Psoas muscle (tissue), 8 donors: Measurements from ENCODE around the gene SULT1A4. TPM values are rescaled to one million over a fixed set of nuclear protein-coding genes. Genes with fewer than 3 reads are reported as not detected.
A peak's percentile ranks its signal among the peaks of the same experiment; 100 is the strongest.
"Not testable (repeated sequence)": the region's sequence is repeated elsewhere in the genome, so short reads cannot be mapped to it uniquely, and the experiment has no call there.

Source experiments
- ATAC-seq, 4 donors: fragments of 200-7000 bp; cut with Tn5 transposase; one replicate each; pipeline ENCODE4 v1.9.1; 2020; ENCODE audit warnings: moderate library complexity in 3 of 4, mild to moderate bottlenecking in 2 of 4
- DNase-seq, 2 donors: peaks; one replicate each; pipeline ENCODE4 v3.0.0-alpha.2; 2020
- H3K27ac ChIP-seq: fragments of 200-600 bp; one replicate; pipeline ENCODE4 v1.8.0; 2022
- H3K27me3 ChIP-seq, 3 donors: fragments of 200-600 bp in 1 of 3; one replicate each; pipeline versions ENCODE4 v1.6.1 to v1.8.0; 2013 to 2022; ENCODE audit warnings: low read length in 2 of 3, mild to moderate bottlenecking in 2 of 3, moderate library complexity in 1 of 3; ENCODE audit not compliant: insufficient read depth in 3 of 3
- H3K36me3 ChIP-seq, 2 donors: fragments of 200-600 bp in 1 of 2; one replicate each; pipeline versions ENCODE4 v1.6.1 to v1.8.0; 2013 to 2022; ENCODE audit warnings: low read depth in 1 of 2, mild to moderate bottlenecking in 1 of 2, moderate library complexity in 1 of 2; ENCODE audit not compliant: insufficient read depth in 1 of 2
- H3K4me1 ChIP-seq: fragments of 200-600 bp; one replicate; pipeline ENCODE4 v1.8.0; 2022
- H3K4me3 ChIP-seq: fragments of 200-600 bp; one replicate; pipeline ENCODE4 v1.8.0; 2022; ENCODE audit warnings: mild to moderate bottlenecking
- H3K9me3 ChIP-seq: fragments of 200-600 bp; one replicate; pipeline ENCODE4 v1.8.0; 2022
- WGBS, 3 donors: extraction: QIAGEN DNeasy Blood & Tissue Kit; methylation state at CpG; one replicate each; pipeline versions ENCODE4 v1.1.6 to v1.1.7; 2013; 5-methylcytosine and 5-hydroxymethylcytosine counted together
- intact Hi-C, 2 donors: fragments of 100-400 bp; cut with DNase I; formaldehyde crosslinking; loops; one replicate each; pipeline versions ENCODE4 v1.11.0 to v1.14.2; 2022
- polyA plus RNA-seq, 3 donors: library from polyadenylated mRNA; stranded (reverse); fragments of 200-250 nt; gene quantifications; one replicate each; pipeline ENCODE4 v1.2.3, GENCODE V29; 2013
- total RNA-seq, 4 donors: library from RNA; stranded (reverse); fragmentation: NEBNext Ultra II Directional in 2 of 4; extraction: Animal tissue kit (Norgen Biotek cat#: 25700) in 2 of 4; gene quantifications; one replicate each; pipeline versions ENCODE4 v1.2.1 to v1.2.4, GENCODE V29; 2021 to 2023
- donor health status: healthy with polysubstance abuse.
- donor health status: DM: no; HTN: no; CAD: no; lungs with moderate emphysema.
- donor health status: Bipolar disorder and iron deficiency.
- donor health status: healthy.
- donor health status: DM: yes; HTN: yes; CAD: no.
- donor health status: DM: no; HTN: no; CAD: no.
- donor health status: DM: no; HTN: no; CAD: no.
- donor health status: DM: yes; HTN: yes; CAD: no.

SULT1A4 gene
- total and polyA plus RNA-seq, 7 donors, result 2.1 to 9.1 (median 7.1) TPM; not detected in 1

DNA sequence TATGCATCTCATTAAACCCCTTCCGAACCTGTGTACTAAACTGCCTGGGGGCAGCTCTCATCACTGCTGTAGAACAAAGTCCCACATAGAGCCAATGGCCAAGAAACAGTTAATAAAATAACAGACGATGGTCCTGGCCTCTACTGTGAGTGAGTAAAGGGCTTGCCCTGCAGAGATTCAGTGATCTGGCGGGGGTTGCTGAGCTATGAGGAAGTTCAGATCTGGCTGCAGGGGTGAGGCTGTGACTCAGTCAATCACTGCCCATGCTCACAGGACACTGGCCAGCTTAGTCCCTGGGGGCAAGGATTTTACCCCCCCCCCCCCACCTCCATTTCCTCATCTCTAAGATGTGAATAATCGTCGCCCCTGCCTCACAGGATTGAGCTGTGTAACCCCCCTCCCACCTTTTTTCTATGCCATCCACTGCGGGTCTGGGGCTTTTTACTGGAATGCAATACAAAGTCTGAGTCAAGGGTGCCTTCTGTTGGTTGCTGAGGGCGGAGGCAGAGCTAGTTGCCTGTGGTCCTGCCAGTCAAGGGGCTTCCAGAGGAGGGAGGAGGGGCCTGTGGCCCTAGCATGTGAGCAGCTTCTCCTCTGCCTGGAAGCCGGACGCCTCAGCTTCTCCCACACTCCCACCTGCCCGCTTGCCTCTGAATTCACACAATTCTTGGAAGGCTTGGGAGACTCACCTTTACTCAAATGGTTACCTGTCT lies 8.1 kb downstream of the SULT1A4 start:
- H3K36me3 ChIP-seq, intact Hi-C loops, H3K27me3 ChIP-seq, H3K9me3 ChIP-seq, H3K27ac ChIP-seq, ATAC-seq, H3K4me3 ChIP-seq, H3K4me1 ChIP-seq, DNase-seq: not testable (repeated sequence)
- no CpG with 5 or more reads among the region's 10 CpGs for WGBS, 3 donors

- H3K9me3 ChIP-seq, H3K36me3 ChIP-seq, H3K4me3 ChIP-seq, H3K4me1 ChIP-seq, H3K27me3 ChIP-seq, intact Hi-C loops: not testable (repeated sequence)
- DNase-seq (peak; percentile 64 to 74), ATAC-seq (peak; percentile 63 to 78 (median 71))
- peak overlapping the region; percentile 53 for H3K27ac ChIP-seq
- WGBS, 3 donors, result 3 to 5% (median 4%) methylated on average over 5 of the region's 6 CpGs
These were observed 9.9 kb downstream of the SULT1A4 start for GRCh38 chr16:29469660-29470059.

DNA sequence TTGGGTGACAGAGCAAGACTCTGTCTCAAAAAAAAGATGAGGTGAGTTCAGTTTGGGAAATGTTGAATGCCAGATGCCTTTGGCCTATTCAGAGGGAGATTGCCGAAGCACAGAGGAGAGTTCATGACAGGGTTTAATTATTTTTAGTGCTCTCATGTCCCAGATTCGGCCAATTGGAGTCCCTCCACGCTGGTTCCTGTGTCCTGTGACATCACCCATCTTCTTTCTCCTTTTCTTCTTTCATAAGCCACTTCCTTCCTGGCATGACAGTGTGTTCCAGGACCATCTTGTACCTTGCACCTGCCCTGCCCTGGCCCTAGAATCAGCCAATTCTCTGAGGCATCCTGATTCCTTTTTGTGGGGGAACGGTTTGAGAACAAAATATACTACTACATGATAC lies 12.4 kb downstream of the SULT1A4 start:
- DNase-seq, H3K27me3 ChIP-seq, H3K4me3 ChIP-seq, H3K4me1 ChIP-seq, H3K36me3 ChIP-seq, H3K9me3 ChIP-seq, H3K27ac ChIP-seq, intact Hi-C loops: not testable (repeated sequence)
- WGBS, 3 donors, result no CpG with 5 or more reads among the region's 4 CpGs
- ATAC-seq, result peak; percentile 85 to 86 (median 86)

GRCh38 chr16:29482276-29482675 lies 22.6 kb downstream of the SULT1A4 start:
- intact Hi-C loops, ATAC-seq, H3K9me3 ChIP-seq, H3K36me3 ChIP-seq, H3K27ac ChIP-seq, H3K27me3 ChIP-seq, H3K4me1 ChIP-seq, H3K4me3 ChIP-seq: not testable (repeated sequence)
- peak; percentile 9 to 39 for DNase-seq
- WGBS, 3 donors, result 69 to 81% (median 78%) methylated on average over 5 to 6 of the region's 12 CpGs

DNA sequence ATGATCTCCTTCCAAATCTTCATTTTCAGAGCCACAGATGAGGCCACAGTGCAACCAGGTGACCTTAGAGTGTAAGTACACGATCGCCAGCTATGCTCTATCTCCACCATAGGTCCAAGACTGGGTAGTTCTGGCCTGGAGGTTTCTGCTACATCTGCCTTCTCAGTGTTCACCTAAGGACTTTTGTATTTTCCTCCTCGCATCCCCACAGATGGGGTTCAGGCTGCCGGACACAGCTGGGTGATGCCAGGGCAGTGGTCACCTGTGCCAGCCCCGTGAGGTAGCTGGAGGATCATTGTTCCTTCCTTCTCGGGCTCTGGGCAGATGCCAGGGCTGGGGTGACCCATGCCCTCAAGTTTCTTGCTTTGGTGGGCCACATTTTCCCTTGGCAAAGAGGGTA lies 46.6 kb downstream of the SULT1A4 start, which contains the start of gene NPIPB12:
NPIPB12 (minus strand) TSS at position 101 of the 400 bp plus-strand sequence.
- H3K27me3 ChIP-seq, DNase-seq, H3K4me1 ChIP-seq, ATAC-seq, H3K36me3 ChIP-seq, H3K27ac ChIP-seq, intact Hi-C loops, H3K9me3 ChIP-seq, H3K4me3 ChIP-seq: not testable (repeated sequence)
- WGBS, 3 donors, result 91 to 100% (median 91%) methylated on average over 2 of the region's 6 CpGs

Other genes with a start within 250 kb of the SULT1A4 start
- 1 to 10 TPM in 1 of 4 donors, under 1 TPM in 3; 0.41 to 1.2 (median 0.47) TPM for gene NPIPB11, start 53.2 kb upstream of the SULT1A4 start, total RNA-seq
- gene NPIPB11, start 53.2 kb upstream of the SULT1A4 start, polyA plus RNA-seq, result under 1 TPM; 0.35 to 0.99 (median 0.60) TPM
- 1 to 10 TPM; 1.5 to 5.7 (median 3.1) TPM for gene BOLA2, start 5.6 kb upstream of the SULT1A4 start, total RNA-seq
- gene BOLA2, start 5.6 kb upstream of the SULT1A4 start, polyA plus RNA-seq, result 10 to 100 TPM; 11.0 to 47.2 (median 19.2) TPM
- 10 to 100 TPM in 2 of 4 donors, 1 to 10 TPM in 2; 2.2 to 28.7 (median 11.3) TPM for gene SLX1B, start 5.4 kb upstream of the SULT1A4 start, total RNA-seq
- 10 to 100 TPM; 21.6 to 40.4 (median 35.4) TPM for gene SLX1B, start 5.4 kb upstream of the SULT1A4 start, polyA plus RNA-seq
- gene NPIPB12, start 46.5 kb downstream of the SULT1A4 start, total RNA-seq, result 10 to 100 TPM; 13.6 to 27.1 (median 22.5) TPM
- gene NPIPB12, start 46.5 kb downstream of the SULT1A4 start, polyA plus RNA-seq, result 10 to 100 TPM; 10.7 to 19.4 (median 19.0) TPM
- 1 to 10 TPM in 1 of 4 donors, under 1 TPM in 3; 0.54 to 1.5 (median 0.65) TPM for gene SPN, start 203.3 kb downstream of the SULT1A4 start, total RNA-seq
- gene SPN, start 203.3 kb downstream of the SULT1A4 start, polyA plus RNA-seq, result under 1 TPM; 0.13 to 0.25 (median 0.22) TPM
- gene QPRT, start 219.3 kb downstream of the SULT1A4 start, total RNA-seq, result 1 to 10 TPM; 2.3 to 9.9 (median 3.0) TPM
- gene QPRT, start 219.3 kb downstream of the SULT1A4 start, polyA plus RNA-seq, result 1 to 10 TPM in 1 of 3 donors, under 1 TPM in 2; 0.75 to 1.4 (median 0.96) TPM